SJCRH30 (cell line): ENCODE data around the gene RAB30. TPM values are rescaled to one million over a fixed set of nuclear protein-coding genes. Genes with fewer than 3 reads are reported as not detected.
A peak's percentile ranks its signal among the peaks of the same experiment; 100 is the strongest.
"Not testable (repeated sequence)": the region's sequence is repeated elsewhere in the genome, so short reads cannot be mapped to it uniquely, and the experiment has no call there.

Experiments
- DNase-seq, 2 experiments: peaks; one replicate each; pipeline ENCODE4 v3.0.0-alpha.2; 2015 to 2020
- H3K27ac ChIP-seq: fragments of 250-450 bp; sonication (Bioruptor Pico); 2 replicates; pipeline ENCODE4 v1.5.1; 2020; ENCODE audit warnings: mild to moderate bottlenecking, moderate library complexity
- H3K27me3 ChIP-seq: fragments of 250-450 bp; sonication (Bioruptor Pico); 2 replicates; pipeline ENCODE4 v1.5.1; 2020; ENCODE audit warnings: mild to moderate bottlenecking, moderate library complexity
- H3K36me3 ChIP-seq: fragments of 250-450 bp; sonication (Bioruptor Pico); 2 replicates; pipeline ENCODE4 v1.5.1; 2020; ENCODE audit warnings: mild to moderate bottlenecking, moderate library complexity
- H3K4me1 ChIP-seq: fragments of 250-450 bp; sonication (Bioruptor Pico); 2 replicates; pipeline ENCODE4 v1.5.1; 2020; ENCODE audit warnings: mild to moderate bottlenecking, moderate library complexity
- H3K4me3 ChIP-seq: fragments of 250-450 bp; sonication (Bioruptor Pico); 2 replicates; pipeline ENCODE4 v1.5.1; 2020; ENCODE audit warnings: mild to moderate bottlenecking, moderate library complexity
- H3K9me3 ChIP-seq: fragments of 250-450 bp; sonication (Bioruptor Pico); replicated peaks from 2 replicates; pipeline ENCODE4 v1.5.1; 2020; ENCODE audit warnings: mild to moderate bottlenecking, moderate library complexity
- total RNA-seq: library from RNA; depleted of rRNA; stranded (reverse); fragments of >200 nt; shearing (Covaris generic); gene quantifications from 2 replicates; pipeline ENCODE4 v1.2.3, GENCODE V29; 2014

RAB30 gene
- total RNA-seq, 1 experiment from 2014 or later = 8.0 TPM

DNA sequence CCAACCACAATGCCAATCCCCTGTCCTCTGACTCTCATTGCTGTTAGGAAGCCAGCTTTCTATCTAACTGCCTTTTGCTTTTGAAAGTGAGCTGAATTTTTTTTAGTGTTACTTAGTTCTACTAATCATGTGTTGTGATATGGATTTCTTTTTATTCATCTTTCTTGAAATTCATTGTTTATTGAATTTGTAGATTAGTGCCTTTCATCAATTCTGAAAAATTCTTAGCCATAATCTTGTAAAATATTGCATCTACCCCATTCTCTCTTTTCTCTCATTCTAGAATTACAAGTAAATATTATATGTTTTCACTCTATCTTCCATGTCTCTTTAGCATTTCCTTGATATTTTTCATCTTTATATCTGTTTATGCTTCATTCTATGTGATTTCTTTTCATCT is 122.3 kb downstream of the RAB30 start:
- Histone ChIP-seq H3K9me3 (peaks cover 5% of the 10 kb centered on the region; the same call in 1 of the 2 replicates), H3K27me3 (no peaks in the 10 kb centered on the region), H3K4me3 (no peak overlapping the region), H3K4me1 (no peaks in the 10 kb centered on the region), H3K36me3 (no peaks in the 10 kb centered on the region), H3K27ac (no peak overlapping the region)
- DNase-seq = no peak

DNA sequence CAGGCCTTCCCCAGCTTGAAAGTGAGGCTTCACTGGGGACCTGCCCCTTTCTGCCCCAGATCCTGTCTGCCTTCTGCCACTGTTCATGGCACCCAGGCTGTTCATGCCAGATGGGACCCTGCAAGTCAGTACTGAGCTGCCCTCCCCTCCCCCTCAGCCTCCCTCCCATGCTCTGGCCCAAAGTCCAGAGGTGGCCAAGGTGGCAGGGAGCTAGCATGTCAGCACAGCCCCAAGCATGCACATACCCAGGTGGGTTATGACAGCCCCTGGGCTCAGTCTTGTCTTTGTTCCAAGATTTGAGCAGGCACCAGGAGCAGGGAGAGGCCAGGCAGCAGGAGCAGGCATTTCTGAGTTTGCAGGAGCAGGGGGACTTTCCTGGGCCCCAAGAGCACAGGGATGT is 126.0 kb downstream of the RAB30 start:
- DNase-seq = no peak
- no peak overlapping the region for H3K27ac ChIP-seq
- H3K4me3 ChIP-seq = no peak overlapping the region
- H3K9me3 ChIP-seq = no peaks in the 10 kb centered on the region
- no peaks in the 10 kb centered on the region for H3K4me1 ChIP-seq
- H3K36me3 ChIP-seq = no peaks in the 10 kb centered on the region
- H3K27me3 ChIP-seq = no peaks in the 10 kb centered on the region

DNA sequence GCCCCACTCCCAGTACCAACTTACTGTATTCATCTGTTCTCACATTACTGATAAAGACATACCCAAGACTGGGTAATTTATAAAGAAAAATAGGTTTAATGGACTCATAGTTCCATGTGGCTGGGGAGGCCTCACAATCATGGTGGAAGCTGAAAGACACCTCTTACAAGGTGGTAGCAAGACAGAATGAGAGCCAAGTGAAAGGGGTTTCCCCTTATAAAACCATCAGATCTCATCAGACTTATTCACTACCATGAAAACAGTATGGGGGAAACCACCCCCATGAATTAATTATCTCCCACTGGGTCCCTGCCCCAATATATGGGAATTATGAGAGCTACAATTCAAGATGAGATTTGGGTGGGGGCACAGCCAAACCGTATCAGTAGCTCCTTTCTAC is 126.7 kb downstream of the RAB30 start:
- not testable (repeated sequence) for H3K9me3 ChIP-seq, H3K36me3 ChIP-seq, H3K27ac ChIP-seq, H3K4me3 ChIP-seq, H3K27me3 ChIP-seq, H3K4me1 ChIP-seq, DNase-seq

DNA sequence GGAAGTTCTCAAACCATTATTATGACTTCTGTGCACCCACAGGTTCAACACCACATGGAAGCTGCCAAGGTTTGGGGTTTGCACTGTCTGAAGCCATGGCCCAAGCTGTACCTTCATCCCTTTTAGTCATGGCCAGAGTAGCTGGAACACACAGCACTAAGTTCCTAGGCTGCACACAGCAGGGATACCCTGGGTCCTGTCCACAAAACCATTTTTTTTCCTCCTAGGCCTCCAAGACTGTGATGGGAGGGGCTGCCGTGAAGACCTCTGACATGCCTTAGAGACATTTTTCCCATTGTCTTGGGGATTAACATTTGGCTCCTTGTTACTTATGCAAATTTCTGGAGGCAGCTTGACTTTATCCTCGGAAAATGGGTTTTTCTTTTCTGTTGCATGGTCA is 127.5 kb downstream of the RAB30 start:
- Histone ChIP-seq H3K4me3 (no peak overlapping the region), H3K9me3 (no peaks in the 10 kb centered on the region), H3K27ac (no peak overlapping the region), H3K27me3 (no peaks in the 10 kb centered on the region), H3K36me3 (no peaks in the 10 kb centered on the region), H3K4me1 (no peaks in the 10 kb centered on the region)
- DNase-seq = no peak

DNA sequence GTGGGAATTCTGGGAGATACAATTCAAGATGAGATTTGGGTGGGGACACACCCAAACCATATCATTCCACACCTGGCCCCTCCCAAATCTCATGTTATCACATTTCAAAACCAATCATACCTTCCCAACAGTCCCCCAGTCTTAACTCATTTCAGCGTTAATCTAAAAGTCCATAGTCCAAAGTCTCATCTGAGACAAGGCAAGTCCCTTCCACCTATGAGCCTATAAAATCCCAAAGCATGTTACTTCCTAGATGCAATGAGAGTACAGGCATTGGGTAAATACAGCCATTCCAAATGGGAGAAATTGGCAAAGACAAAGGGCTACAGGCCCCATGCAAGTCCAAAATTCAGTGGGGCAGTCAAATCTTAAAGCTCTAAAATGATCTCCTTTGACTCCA is 128.3 kb downstream of the RAB30 start:
- not testable (repeated sequence) for H3K4me1 ChIP-seq, H3K9me3 ChIP-seq, H3K27ac ChIP-seq, H3K27me3 ChIP-seq, DNase-seq, H3K36me3 ChIP-seq, H3K4me3 ChIP-seq

DNA sequence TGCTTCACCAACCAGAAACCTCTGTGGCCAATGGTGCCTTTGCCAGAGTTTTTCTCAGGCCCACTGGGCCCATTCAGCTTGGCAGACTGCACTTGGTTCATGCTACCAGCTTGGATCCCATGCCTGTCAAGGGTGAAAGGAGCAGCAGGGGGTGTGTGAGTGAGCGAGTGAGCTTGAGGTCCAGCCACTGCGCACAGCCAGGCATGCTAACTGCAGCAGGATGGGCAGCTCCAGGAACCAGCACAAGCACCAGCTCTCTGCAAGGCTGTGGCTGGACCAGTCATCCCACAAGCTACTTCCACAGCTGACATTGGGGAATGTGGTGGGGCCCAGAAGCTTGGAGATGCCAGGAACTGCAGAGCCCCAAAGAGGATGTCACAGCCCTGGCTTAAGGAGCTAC is 129.3 kb downstream of the RAB30 start:
- H3K36me3 ChIP-seq = no peaks in the 10 kb centered on the region
- H3K27ac ChIP-seq = no peak overlapping the region
- no peaks in the 10 kb centered on the region for H3K9me3 ChIP-seq
- no peak for DNase-seq
- H3K27me3 ChIP-seq = no peaks in the 10 kb centered on the region
- H3K4me1 ChIP-seq = no peaks in the 10 kb centered on the region
- H3K4me3 ChIP-seq = no peak overlapping the region

DNA sequence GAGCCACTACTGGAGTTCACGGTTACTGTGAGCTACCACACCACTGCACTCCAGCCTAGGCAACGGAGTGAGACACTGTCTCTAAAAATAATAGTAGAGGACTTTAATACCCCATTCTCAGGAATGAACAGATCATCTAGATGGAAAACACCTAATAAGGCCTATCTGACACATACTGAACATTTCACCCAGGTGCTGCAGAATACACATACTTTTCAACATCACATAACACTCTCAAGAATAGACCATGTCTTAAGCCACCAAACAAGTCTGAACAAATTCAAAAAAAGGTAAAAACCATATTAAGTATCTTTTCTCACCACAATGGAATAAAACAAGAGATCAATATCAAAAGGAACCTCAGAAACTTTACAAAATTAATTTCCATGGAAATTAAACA is 132.2 kb downstream of the RAB30 start:
- Histone ChIP-seq H3K27ac (no peak overlapping the region), H3K4me1 (no peaks in the 10 kb centered on the region), H3K4me3 (no peak overlapping the region), H3K36me3 (no peaks in the 10 kb centered on the region; the same call in 1 of the 2 replicates), H3K27me3 (no peaks in the 10 kb centered on the region), H3K9me3 (no peaks in the 10 kb centered on the region)
- no peak for DNase-seq

DNA sequence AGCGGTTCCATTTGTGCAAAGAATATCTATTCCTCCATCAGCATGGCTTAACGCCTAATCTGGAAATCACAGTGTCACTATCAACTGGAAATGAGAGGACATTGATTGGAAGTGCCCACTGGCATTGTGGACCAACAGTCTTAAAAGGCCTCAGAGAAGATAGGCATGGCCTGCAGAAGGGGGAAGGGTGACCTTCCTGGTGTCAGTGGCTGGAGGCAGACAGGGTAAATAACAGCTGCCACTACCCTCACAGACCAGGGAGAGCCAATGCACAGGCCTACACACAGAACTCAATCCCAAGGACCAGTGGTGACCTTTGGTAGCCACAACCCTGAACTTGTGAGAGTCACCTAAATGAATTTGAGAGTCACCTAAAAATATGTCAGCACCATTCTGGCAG is 134.1 kb downstream of the RAB30 start:
- no peak for DNase-seq
- no peak overlapping the region for H3K4me3 ChIP-seq
- no peaks in the 10 kb centered on the region for H3K9me3 ChIP-seq
- H3K4me1 ChIP-seq = no peaks in the 10 kb centered on the region
- peaks cover 17% of the 10 kb centered on the region for H3K36me3 ChIP-seq
- no peak overlapping the region for H3K27ac ChIP-seq
- H3K27me3 ChIP-seq = no peaks in the 10 kb centered on the region

DNA sequence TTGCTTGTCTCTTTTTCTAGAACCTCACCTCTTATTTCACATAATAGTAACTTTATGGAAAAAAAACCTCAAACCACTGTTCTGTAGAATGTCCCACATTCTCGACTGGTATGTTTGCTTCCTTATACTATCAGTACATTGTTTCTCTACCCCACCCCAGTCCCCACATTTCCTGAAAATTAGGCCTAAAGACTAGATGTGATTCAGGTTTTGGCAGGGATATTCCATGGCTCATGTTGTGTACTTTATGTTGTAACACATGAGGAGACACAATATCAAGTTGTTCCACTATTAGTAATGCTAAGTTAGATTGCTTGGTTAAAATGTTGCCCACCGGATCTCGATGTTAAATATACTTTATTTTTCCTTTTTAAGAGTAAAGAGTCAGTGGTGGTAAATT is 135.4 kb downstream of the RAB30 start:
- no peak overlapping the region for H3K4me3 ChIP-seq
- H3K9me3 ChIP-seq = no peaks in the 10 kb centered on the region
- H3K36me3 ChIP-seq = peaks cover 27% of the 10 kb centered on the region
- H3K27ac ChIP-seq = no peak overlapping the region
- DNase-seq = no peak
- H3K27me3 ChIP-seq = no peaks in the 10 kb centered on the region
- H3K4me1 ChIP-seq = no peaks in the 10 kb centered on the region

DNA sequence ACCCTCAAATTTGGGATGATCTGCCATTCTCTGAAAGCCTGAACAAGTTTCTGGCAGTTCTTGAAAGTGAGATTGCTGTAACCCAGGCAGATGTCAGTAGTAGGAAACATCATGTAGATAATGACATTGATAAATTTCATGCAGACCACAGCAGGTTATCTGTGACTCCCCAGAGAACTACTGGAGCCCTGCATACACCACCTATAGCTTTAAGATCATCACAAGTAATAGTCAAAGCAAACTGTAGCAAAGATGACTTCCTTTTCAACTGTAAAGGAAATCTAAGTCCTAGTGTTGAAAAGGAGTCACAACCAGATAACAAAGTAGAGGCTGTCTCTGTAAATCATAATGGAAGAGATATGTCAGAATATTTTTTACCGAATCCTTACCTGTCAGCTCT is 139.1 kb downstream of the RAB30 start:
- Histone ChIP-seq H3K4me1 (no peaks in the 10 kb centered on the region), H3K27ac (no peak overlapping the region), H3K27me3 (no peaks in the 10 kb centered on the region), H3K9me3 (no peaks in the 10 kb centered on the region), H3K4me3 (no peak overlapping the region), H3K36me3 (peaks cover 54% of the 10 kb centered on the region)
- DNase-seq = no peak

DNA sequence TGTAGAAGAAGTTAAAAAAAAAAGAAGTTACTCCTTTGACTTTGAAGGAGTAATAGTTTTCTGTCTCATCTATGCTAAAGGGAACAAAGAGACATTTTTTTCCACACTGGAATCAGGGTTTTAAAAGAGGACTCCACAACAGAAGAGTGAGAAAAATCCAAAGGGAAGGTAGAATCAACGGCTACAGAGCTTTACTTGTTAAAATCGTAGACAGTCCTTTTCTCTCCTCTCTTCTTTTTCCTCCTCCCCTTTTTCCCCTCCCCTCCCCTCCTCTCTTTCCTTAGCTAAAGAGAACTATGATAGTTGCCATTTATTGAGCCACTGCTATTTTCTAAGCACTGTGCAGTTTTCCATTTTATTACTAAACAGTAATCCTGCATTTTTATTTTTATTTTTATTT is 141.0 kb downstream of the RAB30 start:
- H3K27me3 ChIP-seq = no peaks in the 10 kb centered on the region
- H3K4me3 ChIP-seq = no peak overlapping the region
- DNase-seq = no peak
- no peak overlapping the region for H3K27ac ChIP-seq
- no peaks in the 10 kb centered on the region for H3K4me1 ChIP-seq
- H3K9me3 ChIP-seq = no peaks in the 10 kb centered on the region
- H3K36me3 ChIP-seq = peaks cover 61% of the 10 kb centered on the region

DNA sequence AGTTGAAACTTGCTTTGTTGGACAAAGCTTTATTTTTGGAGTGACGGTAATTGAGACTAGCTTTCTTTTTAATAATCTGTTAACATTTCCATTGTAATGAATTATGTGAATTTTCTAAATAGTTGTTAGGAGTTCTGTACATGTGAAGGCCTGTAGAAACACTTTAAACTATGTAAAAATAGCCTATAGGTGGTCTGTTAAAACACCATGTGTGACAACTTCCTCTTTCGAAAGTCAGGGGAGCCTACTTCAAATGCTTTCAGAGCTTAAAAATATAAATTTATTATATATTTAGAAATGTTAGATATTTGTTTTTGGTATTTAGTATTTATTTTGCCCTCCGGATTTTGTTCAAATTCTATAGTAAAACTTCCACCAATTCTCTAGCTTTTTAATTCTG is 141.5 kb downstream of the RAB30 start:
- Histone ChIP-seq H3K4me1 (no peaks in the 10 kb centered on the region), H3K4me3 (no peak overlapping the region), H3K36me3 (peaks cover 61% of the 10 kb centered on the region), H3K27ac (no peak overlapping the region), H3K9me3 (no peaks in the 10 kb centered on the region), H3K27me3 (no peaks in the 10 kb centered on the region)
- DNase-seq = no peak

DNA sequence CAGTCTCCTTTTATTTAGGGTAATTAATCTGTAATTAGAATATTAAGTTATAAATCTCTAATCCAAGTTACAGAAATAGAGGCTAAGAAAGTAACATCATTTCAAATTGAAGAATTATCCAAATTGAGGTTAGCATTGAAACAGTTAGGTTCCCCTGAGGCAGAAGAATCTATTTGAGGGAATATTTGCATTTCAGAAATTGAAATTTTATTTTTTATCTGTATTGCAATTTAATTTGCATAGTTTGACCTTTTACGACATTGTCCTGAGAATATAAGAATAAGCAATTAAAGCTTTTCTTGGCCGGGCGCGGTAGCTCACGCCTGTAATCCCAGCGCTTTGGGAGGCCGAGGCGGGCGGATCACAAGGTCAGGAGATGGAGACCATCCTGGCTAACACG is 142.6 kb downstream of the RAB30 start:
- DNase-seq = no peak
- Histone ChIP-seq H3K4me1 (no peaks in the 10 kb centered on the region), H3K27me3 (no peaks in the 10 kb centered on the region), H3K4me3 (no peak overlapping the region), H3K27ac (no peak overlapping the region), H3K36me3 (peaks cover 65% of the 10 kb centered on the region), H3K9me3 (no peaks in the 10 kb centered on the region)

DNA sequence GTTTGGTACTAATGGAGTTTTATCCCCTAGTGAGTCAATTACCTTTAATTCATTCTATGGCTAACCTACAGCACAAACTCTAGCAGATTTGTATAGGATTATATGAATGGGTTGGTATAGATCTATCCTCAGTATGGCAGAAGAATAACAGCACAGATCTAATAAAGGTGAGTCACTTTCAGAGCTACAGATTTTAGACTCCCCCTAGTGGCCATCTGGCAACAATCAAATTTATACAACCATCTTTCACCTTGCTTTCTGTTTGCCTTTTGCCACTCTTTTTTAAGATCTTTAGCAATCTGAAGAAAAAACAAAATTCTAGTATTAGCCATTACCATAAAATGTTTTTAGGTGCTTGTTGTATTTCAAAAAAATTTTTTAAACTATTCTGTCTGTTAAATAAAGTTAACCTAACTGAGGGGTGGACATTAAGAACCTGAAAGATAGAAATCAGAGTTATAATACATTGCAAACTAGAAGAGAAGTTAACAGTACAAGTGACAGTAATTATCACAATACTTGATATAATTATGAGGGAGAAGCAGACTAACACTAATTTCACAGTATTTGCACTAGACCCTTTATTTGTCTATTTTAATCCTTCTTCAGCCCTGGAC is 144.3 kb downstream of the RAB30 start:
- peak; percentile 40 to 81 for DNase-seq
- Histone ChIP-seq H3K27me3 (no peaks in the 10 kb centered on the region), H3K9me3 (no peaks in the 10 kb centered on the region), H3K4me3 (no peak overlapping the region), H3K36me3 (peaks cover 59% of the 10 kb centered on the region), H3K4me1 (no peaks in the 10 kb centered on the region), H3K27ac (no peak overlapping the region)

DNA sequence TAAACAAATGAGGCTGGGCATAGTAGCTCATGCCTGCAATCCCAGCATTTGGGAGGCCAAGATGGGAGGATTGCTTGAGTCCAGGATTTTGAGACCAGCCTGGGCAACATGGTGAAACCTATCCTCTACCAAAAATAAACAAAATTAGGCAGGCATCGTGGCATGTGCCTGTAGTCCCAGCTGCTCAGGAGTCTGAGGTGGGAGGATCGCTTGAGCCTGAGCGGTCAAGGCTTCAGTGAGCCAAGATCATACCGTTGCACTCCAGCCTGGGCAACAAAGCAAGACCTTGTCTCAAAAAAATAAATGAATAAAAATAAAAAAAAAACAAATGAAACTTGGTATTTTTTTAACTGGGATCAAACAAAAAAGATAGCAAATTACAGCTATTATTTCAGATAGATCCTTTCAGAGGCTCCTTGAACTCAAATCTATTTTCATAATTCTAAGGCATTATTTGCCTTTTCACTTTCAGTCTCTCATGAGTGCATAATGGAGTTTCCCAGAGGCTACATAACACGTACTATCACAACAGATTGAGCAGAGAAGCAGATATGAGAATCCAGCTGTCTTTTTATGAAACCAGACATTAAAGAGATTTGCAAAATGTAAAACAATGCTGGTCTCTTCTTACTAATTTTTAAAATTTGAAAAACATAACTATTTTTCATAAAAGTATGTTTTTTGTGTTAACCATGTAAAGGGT is 147.0 kb downstream of the RAB30 start:
- no peaks in the 10 kb centered on the region for H3K9me3 ChIP-seq
- peaks cover 43% of the 10 kb centered on the region for H3K36me3 ChIP-seq
- H3K4me1 ChIP-seq = no peaks in the 10 kb centered on the region
- H3K27ac ChIP-seq = no peak overlapping the region
- no peaks in the 10 kb centered on the region for H3K27me3 ChIP-seq
- H3K4me3 ChIP-seq = no peak overlapping the region
- no peak for DNase-seq
